ENCODE results near the gene DBX1. TPM values are rescaled to one million over a fixed set of nuclear protein-coding genes. Genes with fewer than 3 reads are reported as not detected.

The DBX1 gene, protein sequence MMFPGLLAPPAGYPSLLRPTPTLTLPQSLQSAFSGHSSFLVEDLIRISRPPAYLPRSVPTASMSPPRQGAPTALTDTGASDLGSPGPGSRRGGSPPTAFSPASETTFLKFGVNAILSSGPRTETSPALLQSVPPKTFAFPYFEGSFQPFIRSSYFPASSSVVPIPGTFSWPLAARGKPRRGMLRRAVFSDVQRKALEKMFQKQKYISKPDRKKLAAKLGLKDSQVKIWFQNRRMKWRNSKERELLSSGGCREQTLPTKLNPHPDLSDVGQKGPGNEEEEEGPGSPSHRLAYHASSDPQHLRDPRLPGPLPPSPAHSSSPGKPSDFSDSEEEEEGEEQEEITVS
- polyA plus RNA-seq (2011; rRNA removed) = not detected in 2 replicates
- not detected in 2 replicates for polyA minus RNA-seq (2011; rRNA and poly(A)+ RNA removed)

DNA sequence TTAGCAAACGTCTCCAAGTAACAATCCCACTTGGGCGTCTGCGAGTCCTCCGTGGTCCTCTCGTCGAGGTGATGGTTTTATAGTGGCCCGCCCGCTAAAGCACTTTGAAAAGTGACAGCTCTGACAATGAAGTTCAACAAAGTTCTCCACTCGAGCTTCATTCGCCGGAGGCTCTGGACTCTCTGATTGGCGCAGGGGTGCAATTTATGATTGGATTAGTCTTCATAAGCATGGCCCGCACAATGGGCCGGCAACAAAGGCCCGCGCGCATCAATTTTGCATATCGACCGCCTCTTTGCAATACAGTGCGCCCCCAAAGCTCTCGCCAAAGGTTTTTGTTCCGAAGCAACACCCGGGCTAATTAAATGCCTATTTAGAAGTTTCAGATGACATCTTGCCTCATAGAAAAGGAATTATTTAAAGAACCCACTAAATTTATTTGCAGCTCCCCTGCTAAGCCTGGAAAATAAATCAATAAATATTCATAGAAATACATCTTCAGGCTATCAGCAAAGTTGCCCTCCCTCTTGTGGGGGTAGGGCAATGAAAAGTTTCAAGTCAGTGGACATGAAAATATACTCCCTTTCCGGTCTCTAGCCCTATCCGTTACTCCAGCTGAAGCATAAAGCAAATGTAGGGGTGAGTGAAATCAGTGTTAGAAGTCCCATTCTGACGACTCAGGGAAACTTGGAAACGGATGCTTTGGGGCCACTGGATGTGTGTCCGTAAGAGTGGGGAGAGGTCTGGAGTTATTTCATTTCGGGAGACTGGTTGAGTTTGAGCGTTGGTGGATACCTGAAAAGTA is at the start of gene DBX1:
TSS of gene DBX1 (minus strand) at position 51 of the 805 bp plus-strand sequence. CDS start 151 bp downstream, outside the sequence.
- CTCF ChIA-PET = no interaction called here
- Histone ChIP-seq H3K36me3 (ENCODE audit: control insufficient read depth, insufficient read depth, low read length) (no peaks in the 10 kb centered on the region), H3K27me3 (ENCODE audit: control insufficient read depth, insufficient read depth, low read length) (peaks cover 83% of the 10 kb centered on the region), H3K4me3 (ENCODE audit: low read depth, low read length) (no peak within 1 kb of the TSS)
- no peak for DNase-seq (ENCODE audit: low read depth)
- TF ChIP-seq, protein P1, sequence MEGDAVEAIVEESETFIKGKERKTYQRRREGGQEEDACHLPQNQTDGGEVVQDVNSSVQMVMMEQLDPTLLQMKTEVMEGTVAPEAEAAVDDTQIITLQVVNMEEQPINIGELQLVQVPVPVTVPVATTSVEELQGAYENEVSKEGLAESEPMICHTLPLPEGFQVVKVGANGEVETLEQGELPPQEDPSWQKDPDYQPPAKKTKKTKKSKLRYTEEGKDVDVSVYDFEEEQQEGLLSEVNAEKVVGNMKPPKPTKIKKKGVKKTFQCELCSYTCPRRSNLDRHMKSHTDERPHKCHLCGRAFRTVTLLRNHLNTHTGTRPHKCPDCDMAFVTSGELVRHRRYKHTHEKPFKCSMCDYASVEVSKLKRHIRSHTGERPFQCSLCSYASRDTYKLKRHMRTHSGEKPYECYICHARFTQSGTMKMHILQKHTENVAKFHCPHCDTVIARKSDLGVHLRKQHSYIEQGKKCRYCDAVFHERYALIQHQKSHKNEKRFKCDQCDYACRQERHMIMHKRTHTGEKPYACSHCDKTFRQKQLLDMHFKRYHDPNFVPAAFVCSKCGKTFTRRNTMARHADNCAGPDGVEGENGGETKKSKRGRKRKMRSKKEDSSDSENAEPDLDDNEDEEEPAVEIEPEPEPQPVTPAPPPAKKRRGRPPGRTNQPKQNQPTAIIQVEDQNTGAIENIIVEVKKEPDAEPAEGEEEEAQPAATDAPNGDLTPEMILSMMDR (IDR thresholded peaks at IDR 0.05; ENCODE audit: insufficient read depth, low read depth, low read length) = no peak
- POLR2A ChIA-PET = no interaction called here

DNA sequence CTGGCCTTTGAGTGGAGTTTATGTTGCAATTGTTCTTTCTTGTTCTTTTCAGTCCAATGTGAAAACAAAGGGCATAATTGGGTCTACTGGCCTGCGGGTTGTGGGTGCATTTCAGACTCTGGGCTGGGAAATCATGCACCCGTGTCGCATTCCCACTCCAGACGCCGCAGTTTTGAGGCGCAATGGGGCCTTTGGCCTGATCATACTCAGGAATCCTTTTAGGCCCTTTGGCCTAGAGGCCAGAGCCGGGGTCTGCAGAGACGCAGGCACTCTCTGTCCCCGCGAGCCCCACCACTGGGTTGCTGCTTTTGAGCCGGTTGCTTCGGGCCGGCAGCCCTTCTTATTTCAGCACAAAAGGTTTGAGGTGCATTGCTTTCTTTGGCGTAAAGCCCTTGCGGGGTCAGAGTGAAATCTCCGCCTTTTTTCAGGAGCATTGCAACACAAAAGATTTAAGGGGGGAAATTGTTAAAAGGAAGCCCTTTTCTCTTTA is 48.4 kb upstream of the DBX1 start:
- H3K4me3 ChIP-seq (ENCODE audit: low read depth, low read length) = no peak overlapping the region
- DNase-seq (ENCODE audit: low read depth) = no peak
- TF ChIP-seq, protein P1 (IDR thresholded peaks at IDR 0.05; ENCODE audit: insufficient read depth, low read depth, low read length) = no peak
- CTCF ChIA-PET = no interaction called here
- peaks cover 18% of the 10 kb centered on the region for H3K27me3 ChIP-seq (ENCODE audit: control insufficient read depth, insufficient read depth, low read length)
- no peaks in the 10 kb centered on the region for H3K36me3 ChIP-seq (ENCODE audit: control insufficient read depth, insufficient read depth, low read length)
- POLR2A ChIA-PET = no interaction called here

DNA sequence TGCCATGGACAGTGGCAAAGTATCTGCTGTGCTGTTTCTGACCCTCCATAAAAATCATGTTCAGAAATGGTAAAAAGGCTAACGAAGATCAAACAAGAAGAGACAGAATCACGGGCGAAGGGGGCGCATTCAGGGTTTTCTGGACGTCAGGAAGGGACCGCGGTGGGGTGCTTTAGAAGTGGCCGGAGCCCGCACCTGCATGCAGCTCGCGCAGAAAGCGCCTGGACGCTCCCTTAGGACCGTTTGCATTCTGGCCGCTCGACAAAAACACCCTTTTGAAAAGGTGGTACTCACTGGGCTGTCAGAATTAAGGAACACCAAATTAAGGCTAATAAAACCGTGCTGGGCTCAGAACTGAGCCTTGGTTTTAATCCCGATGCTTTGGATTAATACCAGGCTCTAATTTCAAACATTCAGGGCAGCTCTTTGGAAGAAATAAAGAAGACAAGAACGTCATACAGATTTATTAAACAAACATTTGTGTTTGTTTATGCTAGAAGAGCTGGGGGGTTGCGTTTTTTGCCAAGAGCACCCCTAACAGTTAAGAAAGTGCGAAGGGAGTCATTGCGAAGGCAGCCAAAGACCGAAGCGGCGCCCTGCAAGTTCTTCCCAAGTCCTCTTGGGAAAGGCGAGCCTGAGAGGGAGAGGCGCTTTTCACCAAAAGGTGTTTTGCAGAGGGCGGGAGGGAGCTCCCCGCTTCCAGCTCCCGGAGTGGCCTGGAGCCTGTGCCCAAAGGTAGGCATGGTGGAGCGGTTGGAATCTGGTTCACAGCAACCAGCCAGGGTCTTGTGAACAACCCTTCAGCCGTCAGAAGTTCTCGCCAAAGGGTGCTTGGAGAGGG is 47.7 kb upstream of the DBX1 start:
- Histone ChIP-seq H3K36me3 (ENCODE audit: control insufficient read depth, insufficient read depth, low read length) (no peaks in the 10 kb centered on the region), H3K27me3 (ENCODE audit: control insufficient read depth, insufficient read depth, low read length) (peaks cover 18% of the 10 kb centered on the region), H3K4me3 (ENCODE audit: low read depth, low read length) (no peak overlapping the region)
- ChIA-PET CTCF (interaction anchor here (0.5 to 0.6 kb wide), 2 partner anchors 32 to 250 kb away, joined by 3 to 4 read pairs; no protein-coding TSS in a partner anchor), POLR2A (no interaction called here)
- no peak for DNase-seq (ENCODE audit: low read depth)
- TF ChIP-seq, protein P1 (IDR thresholded peaks at IDR 0.05; ENCODE audit: insufficient read depth, low read depth, low read length) = no peak

DNA sequence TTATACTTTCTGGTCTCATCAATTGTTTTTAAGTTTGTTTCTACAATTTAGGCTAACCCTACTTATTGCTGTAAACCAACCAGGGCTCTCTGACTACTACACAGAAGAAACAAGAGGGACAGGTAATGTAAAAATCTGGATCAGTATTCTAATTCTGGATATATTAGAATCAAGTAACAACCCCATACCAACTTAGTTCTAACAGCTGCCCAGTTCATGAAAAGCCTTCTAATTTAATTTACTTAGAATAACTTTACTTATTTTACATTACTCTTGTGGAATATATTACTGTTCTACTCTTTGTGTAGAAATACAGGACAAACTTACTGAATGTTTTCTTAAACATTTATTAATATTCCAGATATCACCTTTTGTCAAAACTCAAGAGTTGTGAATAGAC is 45.5 kb upstream of the DBX1 start:
- H3K27me3 ChIP-seq (ENCODE audit: control insufficient read depth, insufficient read depth, low read length) = peaks cover 17% of the 10 kb centered on the region
- no peak overlapping the region for H3K4me3 ChIP-seq (ENCODE audit: low read depth, low read length)
- ChIA-PET CTCF (no interaction called here), POLR2A (no interaction called here)
- TF ChIP-seq, protein P1 (IDR thresholded peaks at IDR 0.05; ENCODE audit: insufficient read depth, low read depth, low read length) = no peak
- no peak for DNase-seq (ENCODE audit: low read depth)
- no peaks in the 10 kb centered on the region for H3K36me3 ChIP-seq (ENCODE audit: control insufficient read depth, insufficient read depth, low read length)
